ENCODE data around the gene CREB3L2.
A peak's percentile ranks its signal among the peaks of the same experiment; 100 is the strongest.

DNA sequence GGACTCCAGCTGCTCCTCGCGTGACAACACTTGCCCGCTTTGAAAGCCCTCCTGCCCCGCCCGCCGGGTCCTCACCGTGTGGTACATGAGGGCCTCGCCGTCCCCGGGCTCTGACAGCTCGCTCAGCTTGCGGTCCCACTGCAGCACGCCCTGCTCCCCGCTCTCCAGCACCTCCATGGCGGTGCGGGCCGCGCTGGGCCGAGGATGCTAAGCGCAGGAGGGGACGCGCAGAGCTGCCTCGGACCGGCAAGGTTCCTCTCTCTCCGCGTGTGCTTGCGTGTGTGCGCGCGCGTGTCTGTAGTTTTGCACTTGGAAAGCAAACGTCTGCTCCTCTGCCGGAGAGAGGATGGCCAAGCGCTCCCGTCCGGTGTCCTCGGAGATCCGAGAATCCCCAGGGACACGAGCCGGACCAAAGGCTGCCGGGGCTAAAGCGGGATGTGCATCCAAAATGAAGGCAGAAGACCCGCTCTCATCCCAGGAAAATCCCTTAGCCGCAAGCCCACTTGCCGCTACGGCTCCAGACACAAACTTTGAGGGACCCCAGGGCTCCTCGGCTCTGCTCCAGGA, at the start of gene CREB3L2:
- 0 out of 2 replicates have a peak, but pooled peaks have one; percentile 50 for TF ChIP-seq TAF1 (IDR thresholded peaks at IDR 0.05; ENCODE audit: borderline replicate concordance, low read depth, low read length)
- peak; percentile 57; the same call in 1 of the 2 replicates for TF ChIP-seq POLR2A (IDR thresholded peaks at IDR 0.05; ENCODE audit: low read depth, low read length)
- TF ChIP-seq POLR2AphosphoS5 (IDR thresholded peaks at IDR 0.05; ENCODE audit: low read depth, low read length), result peak; percentile 67

Measured in GM12892 (cell line).